Stimulated activated CD4-positive, alpha-beta T cell treated with anti-CD3 and anti-CD28 coated beads, TNF-alpha, amount 100 ng/mL, for 48 hours (primary cell): ENCODE results near the gene FGF16.
"Not testable (repeated sequence)": the region's sequence is repeated elsewhere in the genome, so short reads cannot be mapped to it uniquely, and the experiment has no call there.

Experiments
- DNase-seq, 3 donors: peaks; one replicate each; pipeline ENCODE4 v3.0.0-alpha.2; 2020; ENCODE audit warnings: low read depth in 3 of 3

The FGF16 gene

GRCh38 chrX:77446908-77447652 is at the start of gene FGF16:
Gene FGF16, plus strand, starts transcription at chrX:77447389. Its CDS starts 286 bp downstream, at chrX:77447675.
- no peak for DNase-seq

- DNase-seq = no peak
These were observed 48.7 kb upstream of the FGF16 start for GRCh38 chrX:77398330-77398954.

- DNase-seq = no peak
These were observed 42.8 kb upstream of the FGF16 start for GRCh38 chrX:77404419-77404818.

- DNase-seq = not testable (repeated sequence)
These were observed 39.4 kb upstream of the FGF16 start for GRCh38 chrX:77407821-77408220.

- DNase-seq = no peak
These were observed 34.6 kb upstream of the FGF16 start for GRCh38 chrX:77412631-77413030.

GRCh38 chrX:77415161-77415560 is 32.0 kb upstream of the FGF16 start:
- no peak for DNase-seq

GRCh38 chrX:77415882-77416281 is 31.3 kb upstream of the FGF16 start:
- DNase-seq = no peak

- DNase-seq = no peak
These were observed 24.1 kb upstream of the FGF16 start for GRCh38 chrX:77422891-77423648.

GRCh38 chrX:77426811-77427210 is 20.4 kb upstream of the FGF16 start:
- no peak for DNase-seq

GRCh38 chrX:77427611-77428010 is 19.6 kb upstream of the FGF16 start:
- no peak for DNase-seq

GRCh38 chrX:77428551-77428950 is 18.6 kb upstream of the FGF16 start:
- DNase-seq = no peak

- DNase-seq = no peak
These were observed 16.0 kb upstream of the FGF16 start for GRCh38 chrX:77431227-77431626.

- DNase-seq = no peak
These were observed 14.2 kb upstream of the FGF16 start for GRCh38 chrX:77433001-77433400.

GRCh38 chrX:77434962-77435361 is 12.2 kb upstream of the FGF16 start:
- no peak for DNase-seq

GRCh38 chrX:77436271-77436670 is 10.9 kb upstream of the FGF16 start:
- no peak for DNase-seq

- no peak for DNase-seq
These were observed 10.5 kb upstream of the FGF16 start for GRCh38 chrX:77436682-77437081.

- DNase-seq = no peak
These were observed 6.9 kb upstream of the FGF16 start for GRCh38 chrX:77440330-77440729.

- no peak for DNase-seq
These were observed 6.2 kb upstream of the FGF16 start for GRCh38 chrX:77441033-77441432.

- DNase-seq = no peak
These were observed 5.7 kb upstream of the FGF16 start for GRCh38 chrX:77441479-77441878.

GRCh38 chrX:77442728-77443127 is 4.5 kb upstream of the FGF16 start:
- no peak for DNase-seq

- DNase-seq = no peak
These were observed 3.1 kb upstream of the FGF16 start for GRCh38 chrX:77444075-77444474.

- DNase-seq = no peak
These were observed 2.6 kb upstream of the FGF16 start for GRCh38 chrX:77444545-77444944.
